Measurements from ENCODE around the gene CRY2.

CRY2 gene

DNA sequence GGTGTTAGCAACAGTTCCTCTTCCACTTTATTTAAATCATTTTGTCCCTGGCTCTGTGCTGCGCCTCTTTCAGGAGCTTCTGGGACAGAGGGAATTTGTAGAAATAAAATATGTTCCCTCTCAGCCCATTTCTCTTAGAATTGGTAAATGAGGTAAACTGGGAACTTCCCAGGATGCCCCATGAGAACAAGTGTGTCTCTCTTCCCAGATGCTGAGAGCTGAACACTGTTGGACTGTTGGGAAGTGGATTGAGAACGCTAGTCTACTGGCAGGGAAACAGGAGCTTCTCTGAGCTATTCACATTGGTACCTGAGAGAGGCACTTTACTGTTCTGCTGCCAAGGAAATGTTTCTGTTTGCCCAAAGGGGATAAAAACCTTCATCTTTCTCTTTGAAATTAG is 4.0 kb downstream of the CRY2 start:
- no peak overlapping the region for H3K4me3 Mint-ChIP-seq
- peaks cover 6% of the 10 kb centered on the region for H3K36me3 Mint-ChIP-seq (ENCODE audit: low read depth)
- peaks cover 21% of the 10 kb centered on the region for H3K4me1 Mint-ChIP-seq (ENCODE audit: low read depth)
- no peaks in the 10 kb centered on the region for H3K27me3 Mint-ChIP-seq (ENCODE audit: low read depth)
- no peak overlapping the region for H3K27ac Mint-ChIP-seq
- H3K9me3 Mint-ChIP-seq: no peaks in the 10 kb centered on the region

- H3K27me3 Mint-ChIP-seq (ENCODE audit: low read depth): no peaks in the 10 kb centered on the region
- peaks cover 10% of the 10 kb centered on the region for H3K36me3 Mint-ChIP-seq (ENCODE audit: low read depth)
- H3K4me1 Mint-ChIP-seq (ENCODE audit: low read depth): peaks cover 15% of the 10 kb centered on the region
- H3K9me3 Mint-ChIP-seq: no peaks in the 10 kb centered on the region
- H3K4me3 Mint-ChIP-seq: no peak overlapping the region
- H3K27ac Mint-ChIP-seq: no peak overlapping the region
Observed at GRCh38 chr11:45852018-45852711, 4.9 kb downstream of the CRY2 start.

- Mint-ChIP-seq H3K9me3 (no peaks in the 10 kb centered on the region), H3K4me3 (no peak overlapping the region), H3K4me1 (ENCODE audit: low read depth) (peaks cover 15% of the 10 kb centered on the region), H3K27me3 (ENCODE audit: low read depth) (no peaks in the 10 kb centered on the region), H3K27ac (no peak overlapping the region), H3K36me3 (ENCODE audit: low read depth) (peaks cover 14% of the 10 kb centered on the region)
Observed at GRCh38 chr11:45852712-45853101, 5.4 kb downstream of the CRY2 start.

DNA sequence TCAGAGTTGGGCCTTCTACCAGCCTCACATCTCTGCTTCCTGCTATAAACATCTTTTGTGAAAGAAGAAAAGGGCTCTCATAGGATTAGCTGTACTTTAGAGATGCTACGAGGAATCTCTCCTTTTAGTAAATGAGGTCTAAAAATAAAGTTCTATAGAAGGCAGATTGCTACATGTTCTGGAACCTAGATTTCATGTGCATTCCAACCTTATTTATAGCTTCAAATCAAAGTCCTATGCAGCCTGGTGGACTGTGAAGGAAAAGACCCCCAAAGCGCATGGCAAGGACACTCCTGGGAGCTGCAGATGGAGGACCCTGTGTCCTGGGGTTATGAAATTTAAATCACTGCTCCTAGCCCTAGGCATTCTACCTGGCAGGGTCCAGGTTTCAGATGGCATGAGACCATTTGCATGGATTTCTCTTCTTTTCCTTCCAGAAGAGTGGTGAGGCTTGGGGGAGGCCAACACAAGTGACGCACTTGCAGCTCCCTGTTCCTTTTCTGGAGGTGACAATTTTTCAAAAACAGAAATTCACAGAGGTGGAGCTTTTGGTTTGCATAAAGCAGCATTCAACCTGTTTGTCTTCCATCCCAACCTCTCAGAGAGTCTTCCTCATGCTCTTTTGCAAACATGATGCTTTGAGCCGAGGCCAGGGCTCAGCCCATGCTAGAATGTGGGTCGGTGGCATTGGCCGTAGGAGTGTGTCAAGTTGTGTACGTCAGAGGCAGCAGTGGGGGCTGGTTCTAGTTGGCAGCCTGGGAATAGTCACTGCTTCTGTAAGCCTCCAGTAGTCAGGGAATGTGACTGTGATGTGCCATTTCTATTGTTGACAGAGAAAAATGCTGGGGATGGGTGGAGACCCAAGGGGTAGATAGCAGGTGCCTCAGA is 6.3 kb downstream of the CRY2 start:
- H3K4me1 Mint-ChIP-seq (ENCODE audit: low read depth): peaks cover 13% of the 10 kb centered on the region
- H3K27ac Mint-ChIP-seq: no peak overlapping the region
- H3K27me3 Mint-ChIP-seq (ENCODE audit: low read depth): no peaks in the 10 kb centered on the region
- H3K4me3 Mint-ChIP-seq: no peak overlapping the region
- no peaks in the 10 kb centered on the region for H3K9me3 Mint-ChIP-seq
- H3K36me3 Mint-ChIP-seq (ENCODE audit: low read depth): peaks cover 18% of the 10 kb centered on the region

DNA sequence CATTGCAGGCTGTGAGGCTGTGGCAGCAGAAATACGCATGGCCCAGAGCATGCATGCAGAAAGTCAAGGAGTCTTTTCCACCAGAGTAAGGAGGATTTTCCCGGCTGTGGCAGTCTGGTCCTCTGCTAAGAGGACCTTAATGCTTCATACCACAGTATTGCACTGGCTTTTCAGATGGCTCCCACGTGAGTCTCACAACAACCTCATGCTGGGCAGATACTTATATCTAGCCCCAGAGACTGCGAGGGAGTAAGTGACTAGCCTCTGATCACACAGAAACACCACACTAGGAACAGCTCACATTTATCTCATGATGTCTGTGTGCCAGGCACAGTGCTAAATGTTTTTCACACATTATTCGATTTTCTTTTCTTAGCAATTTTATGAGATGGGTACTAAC is 8.0 kb downstream of the CRY2 start:
- Mint-ChIP-seq H3K9me3 (no peaks in the 10 kb centered on the region), H3K36me3 (ENCODE audit: low read depth) (peaks cover 20% of the 10 kb centered on the region), H3K27me3 (ENCODE audit: low read depth) (no peaks in the 10 kb centered on the region), H3K27ac (no peak overlapping the region), H3K4me1 (ENCODE audit: low read depth) (peaks cover 6% of the 10 kb centered on the region), H3K4me3 (no peak overlapping the region)

DNA sequence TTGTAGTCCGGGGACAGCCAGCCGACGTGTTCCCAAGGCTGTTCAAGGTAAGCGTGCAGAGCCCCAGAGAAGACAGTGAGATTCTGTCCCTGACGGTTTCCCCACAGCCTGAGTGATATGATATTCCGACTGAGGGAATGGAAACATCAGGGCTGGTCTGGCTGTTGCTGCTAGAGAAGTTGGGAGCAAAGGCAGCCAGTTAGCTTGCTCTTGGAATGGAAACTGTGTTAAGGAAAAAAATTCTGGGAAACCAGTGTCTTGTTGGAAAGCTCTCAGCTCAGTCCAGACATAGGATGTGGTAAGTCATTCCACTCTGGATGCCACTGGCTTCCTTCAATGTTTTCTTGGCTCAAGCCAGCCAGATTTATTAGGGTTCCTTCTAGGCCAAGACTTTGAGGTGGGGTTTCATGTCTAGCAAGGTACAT is 8.8 kb downstream of the CRY2 start:
- Mint-ChIP-seq H3K27me3 (ENCODE audit: low read depth) (no peaks in the 10 kb centered on the region), H3K4me1 (ENCODE audit: low read depth) (peaks cover 4% of the 10 kb centered on the region), H3K4me3 (no peak overlapping the region), H3K9me3 (no peaks in the 10 kb centered on the region), H3K27ac (no peak overlapping the region), H3K36me3 (ENCODE audit: low read depth) (peaks cover 19% of the 10 kb centered on the region)

- H3K27ac Mint-ChIP-seq: no peak overlapping the region
- peaks cover 4% of the 10 kb centered on the region for H3K4me1 Mint-ChIP-seq (ENCODE audit: low read depth)
- no peaks in the 10 kb centered on the region for H3K9me3 Mint-ChIP-seq
- no peaks in the 10 kb centered on the region for H3K27me3 Mint-ChIP-seq (ENCODE audit: low read depth)
- peaks cover 25% of the 10 kb centered on the region for H3K36me3 Mint-ChIP-seq (ENCODE audit: low read depth)
- no peak overlapping the region for H3K4me3 Mint-ChIP-seq
Observed at GRCh38 chr11:45857961-45858474, 10.7 kb downstream of the CRY2 start.

DNA sequence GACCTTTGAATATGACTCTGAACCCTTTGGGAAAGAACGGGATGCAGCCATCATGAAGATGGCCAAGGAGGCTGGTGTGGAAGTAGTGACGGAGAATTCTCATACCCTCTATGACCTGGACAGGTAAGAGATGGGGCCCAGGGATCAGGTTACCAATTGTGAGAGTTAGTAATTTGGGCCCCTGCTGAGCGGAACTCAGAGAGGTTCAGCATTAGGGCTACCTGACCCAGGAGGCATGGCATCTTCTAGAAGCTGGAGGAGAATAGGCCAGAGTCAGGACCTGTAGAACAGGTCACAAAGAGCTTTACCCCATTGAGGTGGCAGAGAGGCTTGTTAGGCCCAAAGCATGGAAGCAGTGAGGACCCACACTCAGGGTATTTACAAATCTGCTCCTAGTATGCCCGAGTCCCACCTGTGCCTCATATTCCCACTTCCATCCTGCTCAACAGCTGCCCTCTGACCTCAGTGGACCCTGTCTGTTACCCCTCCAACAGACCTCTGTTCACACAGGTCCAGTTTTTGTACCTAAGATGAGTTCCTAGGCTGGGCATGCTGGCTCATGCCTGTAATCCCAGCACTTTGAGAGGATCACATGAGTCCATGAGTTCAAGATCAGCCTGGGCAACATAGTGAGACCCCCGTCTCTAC is 11.6 kb downstream of the CRY2 start:
- no peak overlapping the region for H3K27ac Mint-ChIP-seq
- peaks cover 4% of the 10 kb centered on the region for H3K4me1 Mint-ChIP-seq (ENCODE audit: low read depth)
- H3K4me3 Mint-ChIP-seq: no peak overlapping the region
- peaks cover 29% of the 10 kb centered on the region for H3K36me3 Mint-ChIP-seq (ENCODE audit: low read depth)
- H3K9me3 Mint-ChIP-seq: no peaks in the 10 kb centered on the region
- no peaks in the 10 kb centered on the region for H3K27me3 Mint-ChIP-seq (ENCODE audit: low read depth)

DNA sequence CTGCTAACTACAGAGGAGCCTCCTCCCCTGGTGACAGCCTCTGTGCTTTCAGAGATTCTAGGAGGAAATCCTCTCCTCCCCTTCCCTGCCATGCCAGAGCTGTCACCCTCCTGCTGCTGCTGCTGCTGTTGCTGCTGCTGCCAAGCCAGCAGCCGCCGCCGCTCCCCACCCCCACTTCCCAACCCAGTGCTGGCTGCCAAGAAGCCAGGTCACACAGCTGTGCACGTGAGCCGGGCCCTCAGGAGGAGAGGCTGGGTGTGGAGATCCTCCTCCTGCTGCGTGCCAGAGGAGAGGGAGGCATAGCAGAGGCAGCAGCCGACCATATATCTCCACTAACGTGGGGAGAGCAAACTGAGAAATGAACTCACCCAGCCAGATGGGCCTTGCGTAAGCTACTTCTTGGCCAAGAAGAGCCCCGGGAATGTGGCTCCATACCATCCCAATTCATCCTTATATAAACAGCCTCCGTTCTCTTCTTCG is 12.4 kb downstream of the CRY2 start:
- no peak overlapping the region for H3K4me3 Mint-ChIP-seq
- H3K27ac Mint-ChIP-seq: no peak overlapping the region
- H3K36me3 Mint-ChIP-seq (ENCODE audit: low read depth): peaks cover 29% of the 10 kb centered on the region
- H3K27me3 Mint-ChIP-seq (ENCODE audit: low read depth): no peaks in the 10 kb centered on the region
- peaks cover 4% of the 10 kb centered on the region for H3K4me1 Mint-ChIP-seq (ENCODE audit: low read depth)
- no peaks in the 10 kb centered on the region for H3K9me3 Mint-ChIP-seq

- peaks cover 29% of the 10 kb centered on the region for H3K36me3 Mint-ChIP-seq (ENCODE audit: low read depth)
- H3K4me1 Mint-ChIP-seq (ENCODE audit: low read depth): peaks cover 4% of the 10 kb centered on the region
- H3K27me3 Mint-ChIP-seq (ENCODE audit: low read depth): no peaks in the 10 kb centered on the region
- H3K4me3 Mint-ChIP-seq: no peak overlapping the region
- no peak overlapping the region for H3K27ac Mint-ChIP-seq
- no peaks in the 10 kb centered on the region for H3K9me3 Mint-ChIP-seq
Observed at GRCh38 chr11:45860348-45860747, 13.1 kb downstream of the CRY2 start.

GRCh38 chr11:45860764-45861510 is 13.7 kb downstream of the CRY2 start:
- H3K9me3 Mint-ChIP-seq: no peaks in the 10 kb centered on the region
- no peaks in the 10 kb centered on the region for H3K27me3 Mint-ChIP-seq (ENCODE audit: low read depth)
- H3K36me3 Mint-ChIP-seq (ENCODE audit: low read depth): peaks cover 30% of the 10 kb centered on the region
- H3K4me3 Mint-ChIP-seq: no peak overlapping the region
- no peak overlapping the region for H3K27ac Mint-ChIP-seq
- peaks cover 4% of the 10 kb centered on the region for H3K4me1 Mint-ChIP-seq (ENCODE audit: low read depth)

DNA sequence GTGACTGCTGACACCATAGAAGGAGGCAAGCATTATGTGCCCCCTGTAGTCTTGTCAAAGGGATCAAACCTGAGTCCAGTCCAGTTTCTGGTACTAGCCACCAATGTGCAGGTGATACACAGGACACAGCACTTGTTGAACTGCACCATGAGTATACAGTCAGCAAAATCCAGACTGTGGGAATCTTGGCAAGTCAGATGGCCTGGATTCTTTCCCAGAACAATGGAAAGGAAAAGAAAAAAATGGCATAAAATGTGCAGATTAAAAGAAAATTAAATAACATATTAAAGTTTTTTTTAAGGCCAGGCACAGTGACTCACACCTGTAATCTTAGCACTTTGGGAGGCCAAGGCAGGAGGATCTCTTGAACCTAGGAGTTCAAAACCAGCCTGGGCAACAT is 16.8 kb downstream of the CRY2 start:
- Mint-ChIP-seq H3K4me3 (no peak overlapping the region), H3K36me3 (ENCODE audit: low read depth) (peaks cover 30% of the 10 kb centered on the region), H3K9me3 (no peaks in the 10 kb centered on the region)

DNA sequence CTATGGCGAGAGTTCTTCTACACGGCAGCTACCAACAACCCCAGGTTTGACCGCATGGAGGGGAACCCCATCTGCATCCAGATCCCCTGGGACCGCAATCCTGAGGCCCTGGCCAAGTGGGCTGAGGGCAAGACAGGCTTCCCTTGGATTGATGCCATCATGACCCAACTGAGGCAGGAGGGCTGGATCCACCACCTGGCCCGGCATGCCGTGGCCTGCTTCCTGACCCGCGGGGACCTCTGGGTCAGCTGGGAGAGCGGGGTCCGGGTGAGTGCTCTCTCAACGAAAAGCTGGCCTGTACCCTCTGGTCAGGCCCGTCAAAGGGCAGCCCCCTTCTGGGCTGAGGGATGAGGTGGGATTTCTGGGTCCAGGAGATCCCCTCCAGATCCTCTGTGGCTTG is 22.3 kb downstream of the CRY2 start:
- H3K27ac Mint-ChIP-seq: no peak overlapping the region
- H3K27me3 Mint-ChIP-seq (ENCODE audit: low read depth): no peaks in the 10 kb centered on the region
- H3K4me1 Mint-ChIP-seq (ENCODE audit: low read depth): no peaks in the 10 kb centered on the region
- H3K4me3 Mint-ChIP-seq: no peak overlapping the region
- peaks cover 34% of the 10 kb centered on the region for H3K36me3 Mint-ChIP-seq (ENCODE audit: low read depth)
- H3K9me3 Mint-ChIP-seq: no peaks in the 10 kb centered on the region

More for the DNA sequence above, 16.8 kb downstream of the CRY2 start:
- H3K4me1 Mint-ChIP-seq (ENCODE audit: low read depth): no peaks in the 10 kb centered on the region
- no peak overlapping the region for H3K27ac Mint-ChIP-seq
- H3K27me3 Mint-ChIP-seq (ENCODE audit: low read depth): no peaks in the 10 kb centered on the region

GRCh38 chr11:45870706-45871105 is 23.4 kb downstream of the CRY2 start:
- Mint-ChIP-seq H3K4me3 (no peak overlapping the region), H3K27ac (no peak overlapping the region), H3K36me3 (ENCODE audit: low read depth) (peaks cover 41% of the 10 kb centered on the region), H3K4me1 (ENCODE audit: low read depth) (no peaks in the 10 kb centered on the region), H3K27me3 (ENCODE audit: low read depth) (no peaks in the 10 kb centered on the region), H3K9me3 (no peaks in the 10 kb centered on the region)

All from T-helper 1 cell treated with Interleukin-12 subunit alpha and Interleukin-12 subunit beta and Interleukin-4 antibody, amounts not matched to agents 30 μg/mL and 1 μg/mL, for 36 hours (primary cell).